ENCODE results near the gene FES.
A peak's percentile ranks its signal among the peaks of the same experiment; 100 is the strongest.
"Not testable (repeated sequence)": the region's sequence is repeated elsewhere in the genome, so short reads cannot be mapped to it uniquely, and the experiment has no call there.

FES gene

GRCh38 chr15:90886291-90886614 lies 1.9 kb downstream of the FES start:
- TF ChIP-seq POLR2AphosphoS5 (IDR thresholded peaks at IDR 0.05; ENCODE audit: low read depth, low read length) (no peak), POLR2A (IDR thresholded peaks at IDR 0.05; ENCODE audit: low read depth, low read length) (no peak), TAF1 (IDR thresholded peaks at IDR 0.05; ENCODE audit: borderline replicate concordance, low read depth, low read length) (no peak)
- FAIRE-seq (no peak), DNase-seq (ENCODE audit: insufficient read length) (no peak)

GRCh38 chr15:90887037-90887481 lies 2.8 kb downstream of the FES start:
- FAIRE-seq (no peak), DNase-seq (ENCODE audit: insufficient read length) (no peak)
- no peak for TF ChIP-seq TAF1 (IDR thresholded peaks at IDR 0.05; ENCODE audit: borderline replicate concordance, low read depth, low read length)
- TF ChIP-seq POLR2A (IDR thresholded peaks at IDR 0.05; ENCODE audit: low read depth, low read length), result no peak
- TF ChIP-seq POLR2AphosphoS5 (IDR thresholded peaks at IDR 0.05; ENCODE audit: low read depth, low read length), result no peak

GRCh38 chr15:90889313-90889730 lies 5.0 kb downstream of the FES start:
- FAIRE-seq, result no peak
- TF ChIP-seq TAF1 (IDR thresholded peaks at IDR 0.05; ENCODE audit: borderline replicate concordance, low read depth, low read length) (no peak), POLR2AphosphoS5 (IDR thresholded peaks at IDR 0.05; ENCODE audit: low read depth, low read length) (no peak), POLR2A (IDR thresholded peaks at IDR 0.05; ENCODE audit: low read depth, low read length) (no peak)
- DNase-seq (ENCODE audit: insufficient read length), result no peak

- DNase-seq (ENCODE audit: insufficient read length), result no peak
- FAIRE-seq, result no peak
- TF ChIP-seq POLR2AphosphoS5 (IDR thresholded peaks at IDR 0.05; ENCODE audit: low read depth, low read length), result no peak
- no peak for TF ChIP-seq TAF1 (IDR thresholded peaks at IDR 0.05; ENCODE audit: borderline replicate concordance, low read depth, low read length)
- TF ChIP-seq POLR2A (IDR thresholded peaks at IDR 0.05; ENCODE audit: low read depth, low read length), result no peak
Measured at GRCh38 chr15:90889736-90890456, 5.6 kb downstream of the FES start.

GRCh38 chr15:90890839-90891238 lies 6.5 kb downstream of the FES start:
- FAIRE-seq (no peak), DNase-seq (ENCODE audit: insufficient read length) (no peak)
- no peak for TF ChIP-seq POLR2AphosphoS5 (IDR thresholded peaks at IDR 0.05; ENCODE audit: low read depth, low read length)
- TF ChIP-seq TAF1 (IDR thresholded peaks at IDR 0.05; ENCODE audit: borderline replicate concordance, low read depth, low read length), result no peak
- TF ChIP-seq POLR2A (IDR thresholded peaks at IDR 0.05; ENCODE audit: low read depth, low read length), result no peak

- no peak for TF ChIP-seq POLR2AphosphoS5 (IDR thresholded peaks at IDR 0.05; ENCODE audit: low read depth, low read length)
- DNase-seq (ENCODE audit: insufficient read length), result no peak
- no peak for FAIRE-seq
Measured at GRCh38 chr15:90891346-90891949, 7.1 kb downstream of the FES start.

GRCh38 chr15:90892023-90892422 lies 7.7 kb downstream of the FES start:
- FAIRE-seq, result no peak
- no peak for DNase-seq (ENCODE audit: insufficient read length)
- TF ChIP-seq POLR2AphosphoS5 (IDR thresholded peaks at IDR 0.05; ENCODE audit: low read depth, low read length) (no peak), POLR2A (IDR thresholded peaks at IDR 0.05; ENCODE audit: low read depth, low read length) (no peak), TAF1 (IDR thresholded peaks at IDR 0.05; ENCODE audit: borderline replicate concordance, low read depth, low read length) (no peak)

GRCh38 chr15:90892498-90893174 lies 8.3 kb downstream of the FES start:
- FAIRE-seq, result no peak
- no peak for TF ChIP-seq TAF1 (IDR thresholded peaks at IDR 0.05; ENCODE audit: borderline replicate concordance, low read depth, low read length)

GRCh38 chr15:90893175-90894090 lies 9.1 kb downstream of the FES start:
- no peak for DNase-seq (ENCODE audit: insufficient read length)
- no peak for FAIRE-seq
- TF ChIP-seq TAF1 (IDR thresholded peaks at IDR 0.05; ENCODE audit: borderline replicate concordance, low read depth, low read length) (no peak), POLR2A (IDR thresholded peaks at IDR 0.05; ENCODE audit: low read depth, low read length) (no peak), POLR2AphosphoS5 (IDR thresholded peaks at IDR 0.05; ENCODE audit: low read depth, low read length) (no peak)

More at GRCh38 chr15:90892498-90893174, 8.3 kb downstream of the FES start:
- no peak for DNase-seq (ENCODE audit: insufficient read length)

GRCh38 chr15:90895571-90896117 lies 11.3 kb downstream of the FES start:
- no peak for DNase-seq (ENCODE audit: insufficient read length)
- FAIRE-seq, result no peak
- TF ChIP-seq POLR2AphosphoS5 (IDR thresholded peaks at IDR 0.05; ENCODE audit: low read depth, low read length) (no peak), POLR2A (IDR thresholded peaks at IDR 0.05; ENCODE audit: low read depth, low read length) (no peak), TAF1 (IDR thresholded peaks at IDR 0.05; ENCODE audit: borderline replicate concordance, low read depth, low read length) (no peak)

- DNase-seq (ENCODE audit: insufficient read length), result not testable (repeated sequence)
- peak; percentile 57 for FAIRE-seq
Measured at GRCh38 chr15:90897131-90897655, 12.9 kb downstream of the FES start.
